ENCODE measurements around the gene FAF2.

FAF2 gene

DNA sequence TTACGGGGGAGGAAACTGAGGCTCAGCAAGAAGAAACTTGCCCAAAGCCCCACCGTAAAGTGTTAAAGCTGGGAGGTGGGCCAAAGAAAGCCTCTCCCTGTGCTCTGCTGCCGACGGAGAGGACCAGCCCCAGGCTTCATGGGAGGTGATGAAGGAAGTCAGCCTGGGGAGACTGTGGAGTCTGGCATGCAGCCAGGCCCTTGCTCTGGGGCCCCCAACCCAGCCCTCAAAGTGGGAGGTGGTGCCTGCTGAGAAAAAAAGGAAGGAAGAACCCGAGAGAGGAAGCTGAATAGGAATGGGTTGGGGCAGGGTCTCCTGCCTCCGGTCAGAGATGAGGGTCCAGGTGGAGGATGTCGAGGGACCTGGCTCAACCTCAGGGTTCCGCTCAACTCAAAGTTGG lies 85.2 kb downstream of the FAF2 start:
- peak; percentile 77 for DNase-seq

DNA sequence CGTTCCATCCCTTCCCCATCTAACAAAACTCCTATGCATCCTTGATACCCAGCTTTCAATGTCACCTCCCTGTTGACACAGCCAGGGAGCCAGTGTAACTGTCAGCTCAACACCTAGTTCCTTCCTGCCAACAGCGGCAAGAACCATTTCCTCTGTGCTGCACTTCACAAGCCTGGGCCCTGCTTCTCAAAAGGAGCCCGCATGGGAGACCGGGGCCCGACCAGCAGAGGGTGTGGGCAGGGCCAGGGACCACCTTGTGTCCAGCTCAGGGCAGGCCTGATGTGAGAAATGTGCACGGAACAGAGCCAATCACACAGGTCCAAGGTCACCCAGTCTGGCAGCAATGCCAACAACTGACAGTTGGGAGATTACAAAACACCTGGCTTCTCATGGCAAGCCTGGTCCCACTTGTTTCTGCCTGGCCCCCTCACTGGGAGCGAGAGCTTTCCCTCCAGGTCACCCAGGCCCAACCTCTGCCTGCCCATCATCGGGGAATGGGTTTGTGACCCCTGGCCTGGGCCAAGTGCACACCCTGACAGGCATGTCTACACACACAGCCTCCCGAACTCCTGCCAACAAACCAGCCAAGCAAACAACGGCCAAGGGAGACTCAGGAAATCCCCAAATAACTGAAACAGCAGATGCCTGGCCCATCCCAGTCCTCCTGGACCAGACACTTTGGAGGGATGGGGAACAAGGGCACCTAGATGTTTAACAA lies 85.9 kb downstream of the FAF2 start:
- DNase-seq, result peak; percentile 61

DNA sequence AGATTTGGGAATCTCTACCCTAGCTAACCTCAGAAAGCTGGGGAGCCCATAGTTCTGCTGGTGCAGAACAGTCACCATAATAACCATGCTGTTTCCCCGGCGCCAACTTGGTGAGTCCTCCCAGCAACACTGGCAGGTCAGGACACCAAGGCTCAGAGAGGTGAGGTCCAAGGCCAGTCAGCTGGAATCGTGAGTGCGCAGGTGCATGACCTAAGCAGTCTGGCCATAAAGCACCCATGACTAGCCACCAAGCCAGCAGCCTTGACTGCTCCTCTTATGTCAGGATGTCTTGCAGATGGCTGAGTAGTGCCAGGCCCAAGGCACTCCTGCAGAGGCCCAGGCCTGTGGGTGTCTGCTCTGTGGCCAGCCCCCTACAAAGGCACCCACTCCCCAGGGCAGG lies 86.5 kb downstream of the FAF2 start:
- DNase-seq, result no peak

DNA sequence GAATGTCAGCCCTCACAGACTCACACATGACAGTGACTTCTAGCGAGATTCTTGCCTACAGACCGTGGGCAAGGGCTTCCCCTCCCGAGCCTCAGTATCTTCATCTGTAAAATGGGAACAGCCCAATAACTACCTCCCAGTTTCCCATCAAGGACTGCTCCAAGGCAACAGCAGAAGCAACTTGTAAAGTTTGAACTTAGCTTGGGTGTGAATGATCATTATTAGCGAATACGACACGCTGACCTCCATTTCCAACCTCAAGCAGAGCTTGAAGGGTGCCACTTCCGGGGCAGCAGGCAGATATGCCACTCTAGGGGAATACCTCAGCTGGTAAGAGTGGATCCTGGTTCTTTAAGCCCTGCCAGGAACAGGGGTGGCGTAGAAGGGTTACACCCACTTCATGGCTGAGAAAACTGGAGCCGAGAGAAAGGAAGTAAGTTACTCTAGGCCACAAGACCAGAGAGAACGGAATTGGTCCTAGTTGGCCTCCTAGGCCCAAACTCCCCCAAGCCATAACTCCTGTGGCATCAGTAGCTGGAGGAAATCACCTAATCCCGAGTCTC lies 87.0 kb downstream of the FAF2 start:
- peak; percentile 78 for DNase-seq

DNA sequence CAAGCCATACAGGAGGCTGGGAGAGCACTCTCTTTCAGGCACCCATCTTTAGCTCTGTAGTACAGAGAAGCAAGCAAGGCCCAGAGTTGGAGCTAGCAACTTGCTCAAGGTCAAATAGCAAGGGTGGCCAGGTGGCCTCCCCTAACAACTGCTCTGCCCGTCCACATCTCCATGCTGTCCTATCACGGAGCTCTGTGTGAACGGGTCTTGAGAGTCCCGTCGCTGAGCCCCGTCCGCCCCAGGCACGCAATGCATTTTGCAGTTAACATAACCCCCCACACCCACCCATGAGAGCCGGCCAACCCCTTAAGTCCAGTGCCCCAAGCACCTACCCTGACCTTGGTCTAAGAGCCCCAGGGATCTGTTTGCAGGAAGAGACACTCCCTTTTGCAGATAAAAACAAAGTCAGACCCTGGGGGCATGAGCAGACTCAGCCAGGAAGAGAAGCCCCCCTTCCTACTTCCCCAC lies 87.5 kb downstream of the FAF2 start:
- peak; percentile 53 for DNase-seq

DNA sequence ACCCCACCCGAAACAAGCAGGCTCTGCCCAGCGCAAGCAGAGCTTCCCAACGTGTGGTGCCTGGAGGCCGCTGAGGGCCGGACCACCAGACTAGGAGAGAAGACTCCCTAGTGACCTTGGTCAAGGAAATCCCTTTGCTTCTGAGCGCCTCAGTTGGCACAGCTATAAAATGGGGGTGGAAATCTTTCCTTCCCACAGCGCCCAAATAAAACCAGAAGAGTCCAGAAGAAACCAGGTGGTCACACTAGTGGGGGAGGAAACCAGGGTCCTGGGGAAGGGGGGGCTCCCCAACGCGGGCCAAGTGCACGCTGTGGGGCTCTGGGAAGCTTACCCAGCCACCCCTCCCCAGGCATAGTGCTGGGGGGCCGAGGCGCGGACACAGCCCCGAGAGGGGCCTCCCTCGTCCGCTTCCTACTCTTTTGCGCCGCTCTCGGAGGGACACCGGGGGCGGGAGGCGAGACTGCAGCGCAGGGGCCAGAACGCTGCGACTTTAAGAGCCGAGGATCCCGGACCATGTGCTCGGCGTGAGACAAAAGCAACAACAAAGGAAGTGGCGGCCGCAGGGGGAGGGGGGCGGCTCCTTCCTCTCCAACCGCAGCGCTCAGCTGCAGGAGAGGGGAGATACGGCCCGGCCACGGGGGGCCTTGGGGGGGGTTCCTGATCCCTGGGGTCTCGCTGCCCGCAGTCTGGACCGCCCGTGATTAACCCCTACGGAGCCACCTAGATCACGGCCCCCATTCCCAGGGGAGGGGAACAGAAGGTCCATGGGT lies 88.1 kb downstream of the FAF2 start:
- peak; percentile 58 for DNase-seq

DNA sequence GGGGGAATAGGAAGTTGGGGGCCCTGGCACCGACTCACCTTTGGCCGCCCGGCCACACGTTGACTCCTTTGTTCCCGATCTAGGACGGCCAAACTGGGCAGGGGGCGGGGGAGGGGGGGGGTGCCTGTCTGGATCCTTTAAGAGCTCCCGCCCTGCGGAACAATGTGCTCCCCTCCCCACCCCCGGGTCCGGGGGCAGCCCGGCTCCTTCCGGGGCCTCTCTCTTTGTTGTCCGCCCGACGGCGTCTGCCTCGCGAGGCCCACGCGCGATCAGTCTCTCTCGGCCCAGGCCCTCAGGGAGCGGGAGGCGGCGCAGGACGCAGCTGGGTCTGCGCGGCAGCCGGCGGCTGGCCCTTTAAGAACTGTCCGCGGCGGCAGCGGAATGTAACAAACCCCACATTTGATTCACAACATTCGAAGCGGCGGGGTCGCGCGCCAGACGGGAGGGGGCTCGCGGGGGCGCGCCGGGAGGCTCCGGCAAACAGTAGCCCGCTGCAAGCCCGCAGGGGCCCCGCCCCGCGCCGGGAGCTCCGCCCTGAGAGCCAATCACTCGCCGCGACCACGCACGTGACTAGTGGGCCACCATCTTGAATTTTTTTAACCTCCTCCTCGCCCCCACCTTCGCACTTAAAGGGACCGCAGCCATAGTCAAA lies 88.8 kb downstream of the FAF2 start, which contains the start of gene RNF44:
Gene RNF44 (minus strand): TSS at position 501 of the 652 bp plus-strand sequence. CDS start 4,930 bp downstream, outside the sequence.
- peak; percentile 92 for DNase-seq

DNA sequence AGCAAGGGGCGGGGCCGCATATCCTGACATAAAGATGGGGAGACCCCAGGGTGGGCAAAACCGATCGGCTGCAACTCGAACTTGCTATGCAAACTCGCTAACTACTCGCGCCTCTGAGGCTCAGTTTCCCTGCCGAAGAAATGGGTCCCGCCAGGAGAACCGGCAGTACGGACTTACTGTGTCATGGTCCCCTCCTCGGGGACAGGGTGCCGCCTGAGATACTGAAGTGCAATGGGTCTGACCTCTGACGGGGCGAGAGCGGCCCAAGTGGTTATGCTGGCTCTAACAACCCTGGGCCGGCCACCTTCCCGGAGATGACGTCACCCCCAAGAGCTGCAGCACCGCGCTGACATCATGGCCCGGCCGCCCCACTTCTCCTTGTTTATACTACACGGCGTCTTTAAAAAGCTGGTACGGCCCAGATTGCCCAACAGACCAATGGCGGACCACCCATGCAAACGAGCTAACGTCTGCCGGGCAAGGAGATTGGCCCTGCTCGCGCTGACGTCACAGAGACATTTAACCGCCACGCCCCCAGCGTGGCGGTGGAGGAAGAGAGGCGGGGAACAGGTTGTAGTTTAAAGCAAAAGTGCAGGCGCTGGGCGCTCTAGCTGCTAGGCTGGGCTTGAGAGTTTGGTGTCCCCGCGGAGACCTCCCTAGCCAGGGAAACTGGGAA lies 89.5 kb downstream of the FAF2 start:
- DNase-seq, result peak; percentile 98

DNA sequence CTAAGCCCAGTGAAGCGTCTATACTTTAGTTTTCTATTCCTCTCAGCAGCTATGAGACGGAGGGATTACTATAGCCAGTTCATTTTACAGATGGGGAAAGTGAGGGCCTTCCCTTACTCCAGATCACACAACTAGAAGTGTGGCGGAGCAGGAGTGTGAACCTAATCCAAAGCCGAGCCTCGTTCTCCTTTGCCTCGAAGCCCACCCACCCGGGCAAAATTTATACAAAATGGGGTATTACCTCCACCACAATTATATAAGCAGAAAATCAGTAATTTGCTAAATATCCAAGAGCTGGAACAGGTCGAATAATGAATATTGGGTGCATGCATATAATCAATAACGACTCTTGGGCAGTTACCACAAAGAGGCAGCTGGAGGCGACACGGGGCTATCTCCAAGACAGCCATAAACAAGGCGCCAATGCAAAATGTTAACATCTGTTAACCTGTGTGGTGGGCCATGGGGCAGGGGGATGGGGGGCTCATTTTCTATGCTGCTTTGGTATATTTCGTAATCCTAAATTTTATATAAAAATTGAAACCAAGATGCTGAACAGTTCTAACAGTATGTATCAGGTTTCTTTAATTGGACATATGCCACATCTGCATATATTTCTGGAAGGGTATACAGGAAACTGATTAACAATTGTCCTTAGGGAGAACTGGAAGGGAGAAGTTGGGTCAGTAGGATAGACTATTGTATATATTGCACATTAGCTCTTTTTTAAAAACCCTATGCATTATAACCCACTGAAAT lies 90.2 kb downstream of the FAF2 start:
- no peak for DNase-seq

DNA sequence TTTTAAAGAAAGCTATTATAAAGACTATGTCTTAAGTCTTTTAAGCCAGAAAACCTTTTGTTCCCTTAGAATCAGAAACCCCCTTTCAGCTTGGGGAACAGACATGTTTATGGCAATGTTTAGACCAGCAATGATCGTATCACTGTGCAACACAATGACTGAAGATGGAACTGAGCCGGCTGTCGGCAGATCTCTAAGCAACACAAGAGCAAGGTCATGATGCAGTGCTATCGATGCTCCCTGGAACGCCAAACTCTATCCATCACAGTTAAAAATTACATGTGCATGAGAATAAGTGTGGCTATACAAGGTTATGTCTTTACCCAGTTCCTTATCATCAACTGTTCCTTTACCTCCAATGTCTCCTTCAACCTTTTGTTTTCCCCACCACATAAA lies 90.8 kb downstream of the FAF2 start:
- no peak for DNase-seq

DNA sequence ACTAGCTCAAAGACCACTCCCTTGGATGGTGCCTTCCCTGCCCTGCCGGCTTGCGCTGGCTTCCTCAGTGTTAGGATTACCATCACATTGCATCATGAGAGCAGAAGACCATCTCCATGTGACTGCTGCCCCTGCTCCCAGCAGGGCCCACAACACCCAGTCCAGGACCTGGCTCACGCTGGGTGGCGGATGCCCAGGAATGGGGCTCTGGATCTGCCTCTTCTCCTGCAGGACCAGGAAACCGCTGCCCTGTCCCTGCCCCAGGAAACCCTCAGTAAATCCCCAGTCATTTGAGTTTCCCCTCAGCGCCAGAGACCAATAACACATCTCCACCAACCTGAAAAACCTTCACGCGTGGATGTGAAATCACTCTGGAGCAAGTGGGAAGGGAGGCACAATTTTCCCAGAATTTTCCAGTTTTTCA lies 92.3 kb downstream of the FAF2 start:
- DNase-seq, result no peak

DNA sequence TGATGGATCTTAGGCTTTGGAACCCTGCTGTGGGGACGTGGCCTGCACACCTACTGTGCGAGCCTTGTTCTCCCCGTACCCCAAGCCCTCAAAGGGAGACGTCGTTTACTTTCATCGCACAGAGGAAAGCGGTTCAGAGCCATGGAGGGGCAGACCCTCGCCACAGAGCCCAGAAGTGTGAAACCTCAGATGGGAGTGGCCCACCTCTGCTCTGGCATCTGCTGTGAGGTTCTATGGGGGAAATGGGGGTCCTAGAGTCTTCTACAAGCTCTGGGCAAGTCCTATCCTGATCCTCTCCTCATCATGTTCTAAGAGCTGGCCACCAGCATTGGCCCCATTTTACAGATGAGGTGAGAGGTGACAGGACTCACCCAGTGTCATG lies 92.8 kb downstream of the FAF2 start:
- DNase-seq, result no peak

DNA sequence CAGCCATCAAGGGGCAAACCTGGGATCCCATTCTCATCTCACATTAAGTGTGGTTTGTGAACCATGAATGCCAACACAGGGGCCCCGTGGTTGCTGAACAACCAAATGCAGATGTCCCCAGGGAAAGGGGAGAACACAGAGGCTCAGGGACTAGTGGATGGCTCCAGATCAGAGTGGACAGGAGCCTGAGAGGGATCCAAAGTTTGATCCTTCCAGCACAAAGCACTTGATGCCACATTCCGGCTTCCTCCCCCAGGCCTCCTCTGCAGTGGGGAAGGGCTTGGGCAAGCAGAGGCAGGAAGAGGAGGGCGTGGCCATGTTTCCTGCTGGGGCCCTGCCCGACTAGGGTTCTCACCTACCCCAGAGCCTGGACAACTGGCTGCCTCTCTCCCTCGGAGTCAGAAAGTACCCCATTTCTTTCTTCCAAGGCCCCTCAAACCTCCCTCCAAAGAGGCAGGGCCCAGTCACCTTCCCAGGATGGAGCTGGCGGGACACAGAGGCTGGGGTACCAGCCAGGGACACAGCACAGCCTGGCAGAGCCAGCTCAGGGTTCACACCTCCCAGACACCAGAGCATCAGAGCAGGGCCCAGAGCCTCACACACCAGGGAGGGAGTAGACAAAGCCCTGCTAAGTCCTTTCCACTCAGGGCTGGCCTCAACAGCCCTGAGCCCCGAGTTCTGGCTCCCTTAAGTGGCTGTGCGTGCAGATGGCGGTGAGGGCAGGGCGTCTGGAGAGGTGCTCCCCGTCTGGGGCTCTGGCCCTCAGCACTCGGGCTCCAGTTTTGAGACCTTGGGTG lies 93.4 kb downstream of the FAF2 start:
- DNase-seq, result peak; percentile 66

DNA sequence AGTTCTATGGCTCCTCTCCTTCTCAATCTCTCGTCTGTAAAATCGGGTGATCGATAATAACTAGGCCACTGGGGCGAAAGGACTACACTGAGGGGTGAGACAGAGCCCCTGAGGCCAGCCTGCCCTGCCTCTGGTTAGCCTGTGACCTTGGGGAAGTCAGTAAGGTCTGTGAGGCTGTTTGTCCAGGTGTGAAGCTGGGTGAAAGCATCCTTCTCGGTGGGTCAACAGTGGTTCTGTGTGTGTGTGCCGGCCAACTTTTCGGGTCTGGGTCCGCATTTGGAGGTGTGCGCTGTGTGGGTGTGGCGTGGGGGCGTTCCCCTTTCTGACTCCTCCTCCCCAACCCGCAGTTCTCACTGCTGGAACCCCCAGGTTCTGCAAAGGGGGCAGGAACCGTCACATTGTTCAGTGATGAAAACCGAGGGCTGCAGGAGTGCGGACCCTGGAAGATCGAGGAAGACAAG lies 94.0 kb downstream of the FAF2 start:
- DNase-seq, result peak; percentile 29

DNA sequence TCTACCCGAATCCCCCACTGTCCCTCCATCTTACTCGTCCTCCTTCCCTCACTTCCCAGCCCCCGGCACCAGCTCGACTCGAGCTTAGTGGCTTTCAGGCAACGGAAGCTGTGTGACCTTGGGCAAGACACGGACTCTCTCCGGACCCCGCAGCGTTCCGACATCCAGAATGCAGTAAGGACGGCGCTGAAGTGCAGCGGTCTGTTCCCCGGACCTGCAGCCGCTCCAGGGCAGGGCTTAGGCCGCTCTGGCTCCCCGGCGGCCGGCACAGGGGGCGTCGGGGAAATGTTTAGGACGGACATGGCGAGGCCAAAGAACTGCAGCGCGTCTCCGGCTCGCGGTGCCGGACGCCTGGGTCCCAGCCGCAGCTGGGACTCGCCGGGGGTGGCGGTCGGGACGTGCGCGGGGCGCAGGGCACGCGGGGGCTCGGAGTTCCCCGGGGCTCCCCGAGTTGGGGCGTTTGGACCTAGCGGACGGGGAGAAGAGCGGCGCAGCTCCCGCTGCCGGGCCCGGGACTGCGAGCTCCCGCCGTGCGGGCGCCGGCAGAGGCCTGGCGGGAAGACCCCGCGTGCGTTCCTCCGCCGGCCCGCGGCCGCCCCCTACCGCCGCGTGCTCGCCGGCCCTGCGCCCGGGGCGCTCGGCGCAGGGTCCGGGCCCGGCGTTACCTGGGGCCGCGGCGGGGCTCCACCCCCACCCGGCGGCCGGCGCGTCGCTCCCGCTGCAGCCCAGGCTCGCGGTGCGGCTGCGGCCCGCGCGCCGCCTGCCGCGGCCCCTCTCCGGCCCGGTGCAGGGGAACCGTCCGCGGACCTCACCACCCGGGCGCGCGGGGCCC lies 94.6 kb downstream of the FAF2 start:
- no peak for DNase-seq

DNA sequence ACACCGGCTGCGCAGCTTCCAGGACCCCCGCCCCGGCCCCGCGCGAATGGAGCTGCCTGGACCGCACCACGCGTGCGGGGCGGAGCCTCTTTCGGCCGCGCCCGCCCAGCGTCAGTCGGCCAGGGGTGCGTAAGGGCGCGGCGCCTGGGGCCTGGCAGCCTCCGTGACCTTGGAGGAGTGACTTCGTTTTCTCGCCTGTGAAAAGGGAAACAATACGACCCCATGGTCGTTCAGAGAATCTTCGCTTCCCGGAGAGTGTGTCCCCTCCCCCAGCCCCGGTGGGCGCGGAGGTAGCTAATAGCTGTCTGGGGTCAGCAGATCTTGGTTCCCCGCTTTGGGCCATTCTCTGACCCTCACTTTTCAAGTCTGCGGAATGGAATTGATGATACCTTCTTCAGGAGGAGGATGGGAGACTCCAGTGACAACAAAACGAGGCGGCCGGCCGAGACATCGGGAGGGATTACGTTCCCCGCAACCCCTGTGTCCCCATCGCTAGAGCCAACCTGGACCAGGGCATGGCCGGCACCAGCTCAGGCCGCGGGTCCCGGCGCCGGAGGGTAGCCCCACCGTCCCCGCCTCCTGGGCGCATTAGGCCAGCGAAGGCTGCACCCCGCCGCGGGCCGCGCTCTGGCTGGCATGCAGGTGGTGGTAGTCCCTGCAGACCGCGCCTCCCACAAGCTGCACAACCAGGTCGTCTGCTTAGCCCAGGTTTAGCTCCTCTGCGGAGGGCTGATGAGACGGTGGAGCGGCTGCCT lies 95.4 kb downstream of the FAF2 start:
- peak; percentile 48 for DNase-seq

DNA sequence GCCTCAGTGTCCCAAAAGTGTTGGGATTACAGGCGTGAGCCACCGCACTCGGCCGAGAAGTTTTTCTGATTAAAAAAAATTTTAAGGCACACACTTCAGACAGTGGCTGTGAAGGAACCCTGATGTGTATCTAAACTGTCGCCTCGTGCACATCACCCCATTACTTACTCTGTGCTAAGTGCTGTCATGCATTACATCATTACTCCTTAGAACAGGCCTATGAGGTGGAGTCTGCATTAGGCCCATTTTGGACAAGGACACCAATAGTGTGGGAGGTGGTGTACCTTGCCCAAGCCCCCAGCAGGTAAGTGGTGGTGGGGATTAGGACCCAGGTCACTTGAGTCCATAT lies 97.2 kb downstream of the FAF2 start:
- DNase-seq, result no peak

DNA sequence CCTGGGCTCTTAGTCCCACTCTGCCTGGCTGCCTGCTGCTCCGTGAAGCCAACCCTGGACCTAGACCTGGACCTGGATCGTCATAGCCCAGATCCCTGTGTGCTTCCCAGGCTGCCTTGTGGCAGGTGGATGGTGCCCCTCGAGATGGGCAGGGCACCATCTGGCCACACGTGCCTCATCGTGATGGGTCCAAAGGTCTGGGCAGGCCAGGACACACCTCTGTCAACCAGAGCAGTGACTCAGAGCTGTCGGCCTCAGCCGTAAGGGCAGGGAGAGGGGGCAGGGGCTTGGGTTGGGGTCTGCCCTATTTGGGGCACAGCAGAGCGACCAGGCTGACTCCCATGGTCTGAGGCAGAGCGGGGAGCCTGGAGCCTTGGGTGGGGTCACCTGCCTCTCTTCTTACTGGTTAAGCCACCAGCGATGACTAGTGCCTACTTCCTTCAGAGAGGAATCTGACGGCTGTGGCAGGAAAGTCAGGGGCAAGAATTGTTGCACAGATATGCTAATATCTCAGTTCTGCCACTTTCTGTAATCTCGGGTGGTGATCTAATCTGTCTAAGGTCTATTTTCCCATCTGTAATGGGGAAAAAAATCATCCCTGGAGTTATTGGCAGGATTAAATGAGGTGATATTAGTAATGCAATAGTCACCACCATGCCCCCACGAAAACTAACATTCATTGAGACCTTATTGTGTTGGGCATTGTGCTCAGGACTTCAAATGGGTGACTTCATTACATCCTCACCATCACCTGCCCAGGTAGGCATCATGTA lies 97.7 kb downstream of the FAF2 start:
- DNase-seq, result no peak

DNA sequence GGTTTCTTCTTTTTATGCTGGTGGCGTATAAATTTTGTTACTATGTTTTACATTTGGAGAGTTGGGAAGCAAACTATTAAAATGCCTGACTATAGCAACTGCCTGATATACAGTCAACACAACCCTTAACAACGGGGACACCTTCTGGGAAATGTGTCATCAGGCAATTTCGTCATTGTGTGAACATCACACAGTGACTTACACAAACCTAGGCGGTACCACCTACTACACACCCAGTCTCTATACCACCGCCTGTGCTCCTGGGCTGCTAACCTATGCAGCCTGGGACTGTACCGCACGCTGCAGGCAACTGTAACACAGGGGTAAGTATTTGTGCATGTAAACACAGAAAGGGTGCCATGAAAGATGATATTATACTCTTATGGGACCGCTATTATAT lies 99.6 kb downstream of the FAF2 start:
- DNase-seq, result no peak

Data from GF-D8 (cell line).